Naive B cell (primary cell): ENCODE measurements around the gene SPECC1L. TPM values are rescaled to one million over a fixed set of nuclear protein-coding genes. Genes with fewer than 3 reads are reported as not detected.
"Not testable (repeated sequence)": the region's sequence is repeated elsewhere in the genome, so short reads cannot be mapped to it uniquely, and the experiment has no call there.

Source experiments
- ATAC-seq, 2 donors: fragments of 150-1000 bp; cut with Tn5 transposase; 2 replicates each; pipeline ENCODE4 v1.10.0; 2021; ENCODE audit warnings: low read depth in 2 of 2, mild to moderate bottlenecking in 2 of 2, moderate library complexity in 2 of 2
- DNase-seq: peaks from one replicate; pipeline ENCODE4 v3.0.0; 2022
- H3K27ac Mint-ChIP-seq, 6 donors: one replicate each; pipeline ENCODE4 v1.8.0; 2020 to 2022; ENCODE audit warnings: mild to moderate bottlenecking in 6 of 6, mixed read lengths in 6 of 6, moderate library complexity in 5 of 6, inconsistent platforms in 2 of 6
- H3K27me3 Mint-ChIP-seq, 3 donors: one replicate each; pipeline ENCODE4 v1.8.0; 2021 to 2022; ENCODE audit warnings: mixed read lengths in 3 of 3, mild to moderate bottlenecking in 1 of 3
- H3K36me3 Mint-ChIP-seq, 2 donors: one replicate each; pipeline ENCODE4 v1.8.0; 2020 to 2022; ENCODE audit warnings: mixed read lengths in 2 of 2, inconsistent platforms in 1 of 2, mild to moderate bottlenecking in 1 of 2
- H3K4me1 Mint-ChIP-seq, 3 donors: one replicate each; pipeline ENCODE4 v1.8.0; 2020 to 2022; ENCODE audit warnings: mixed read lengths in 3 of 3, inconsistent platforms in 1 of 3, mild to moderate bottlenecking in 1 of 3, moderate library complexity in 1 of 3
- H3K4me3 Mint-ChIP-seq, 8 donors: one replicate each; pipeline ENCODE4 v1.8.0; 2020 to 2022; ENCODE audit warnings: mild to moderate bottlenecking in 8 of 8, mixed read lengths in 8 of 8, moderate library complexity in 8 of 8, inconsistent platforms in 2 of 8
- H3K9me3 Mint-ChIP-seq, 7 donors: one replicate each; pipeline ENCODE4 v1.8.0; 2020 to 2022; ENCODE audit warnings: mixed read lengths in 7 of 7, mild to moderate bottlenecking in 5 of 7, inconsistent platforms in 2 of 7, moderate library complexity in 1 of 7
- polyA plus RNA-seq, 6 donors: library from polyadenylated mRNA; unstranded; fragments of 300-500 nt; fragmentation: Illumina TruSeq; gene quantifications; one replicate each; pipeline ENCODE4 v1.2.3, GENCODE V29; 2021; ENCODE audit warnings: low read depth in 6 of 6

SPECC1L gene
- polyA plus RNA-seq, 6 donors from 2014 or later = 1.7 to 29.4 (median 9.7) TPM

DNA sequence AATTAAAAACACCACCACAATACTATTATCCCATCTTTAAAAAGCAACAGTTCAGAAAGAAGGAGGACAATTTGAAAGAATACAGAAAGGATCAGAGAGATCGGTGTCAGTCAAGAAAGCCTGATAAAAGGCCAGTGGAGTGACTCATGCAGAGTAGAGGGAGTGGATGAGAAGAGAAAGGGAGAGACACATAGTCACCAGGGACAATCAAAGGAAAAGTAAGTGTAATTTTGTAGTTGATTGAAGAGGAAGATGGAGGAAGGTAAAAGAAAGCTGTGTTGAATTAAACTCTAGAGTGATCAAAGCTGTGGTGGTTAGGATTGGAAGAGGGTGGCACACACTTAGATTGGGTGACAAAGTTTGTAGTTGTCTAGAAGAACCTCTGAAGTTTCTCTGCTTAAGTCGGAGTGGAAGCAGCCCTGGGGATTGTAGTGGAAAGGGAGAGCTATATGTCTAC is 14.1 kb downstream of the SPECC1L start:
- H3K4me3 Mint-ChIP-seq = no peak overlapping the region

GRCh38 chr22:24285245-24285644 is 14.6 kb downstream of the SPECC1L start:
- ATAC-seq (no peak), DNase-seq (no peak)
- H3K27ac Mint-ChIP-seq = peak overlapping the region in 1 of 6 donors; percentile 7
- H3K27me3 Mint-ChIP-seq = no peaks in the 10 kb centered on the region
- H3K4me3 Mint-ChIP-seq = no peak overlapping the region
- H3K36me3 Mint-ChIP-seq = no peaks in the 10 kb centered on the region
- H3K9me3 Mint-ChIP-seq = no peaks in the 10 kb centered on the region
- H3K4me1 Mint-ChIP-seq = peaks cover 34 to 55% (median 48%) of the 10 kb centered on the region in 3 donors

More for the DNA sequence above, 14.1 kb downstream of the SPECC1L start:
- peaks cover 30 to 50% (median 44%) of the 10 kb centered on the region in 3 donors for H3K4me1 Mint-ChIP-seq
- peak overlapping the region in 2 of 6 donors; percentile 7 to 18 for H3K27ac Mint-ChIP-seq
- no peak for DNase-seq
- no peaks in the 10 kb centered on the region for H3K9me3 Mint-ChIP-seq
- ATAC-seq = no peak
- H3K36me3 Mint-ChIP-seq = no peaks in the 10 kb centered on the region
- no peaks in the 10 kb centered on the region for H3K27me3 Mint-ChIP-seq

GRCh38 chr22:24287212-24287611 is 16.6 kb downstream of the SPECC1L start:
- Mint-ChIP-seq H3K4me1 (peaks cover 33 to 60% (median 50%) of the 10 kb centered on the region in 3 donors), H3K27ac (peak overlapping the region in 1 of 6 donors; percentile 37)
- not testable (repeated sequence) for ATAC-seq, H3K36me3 Mint-ChIP-seq, H3K4me3 Mint-ChIP-seq, H3K27me3 Mint-ChIP-seq, H3K9me3 Mint-ChIP-seq, DNase-seq

GRCh38 chr22:24287801-24288200 is 17.2 kb downstream of the SPECC1L start:
- ATAC-seq, H3K4me3 Mint-ChIP-seq, H3K27me3 Mint-ChIP-seq, H3K9me3 Mint-ChIP-seq, DNase-seq, H3K36me3 Mint-ChIP-seq: not testable (repeated sequence)
- peaks cover 35 to 59% (median 47%) of the 10 kb centered on the region in 3 donors for H3K4me1 Mint-ChIP-seq
- H3K27ac Mint-ChIP-seq = peak overlapping the region in 1 of 6 donors; percentile 15

DNA sequence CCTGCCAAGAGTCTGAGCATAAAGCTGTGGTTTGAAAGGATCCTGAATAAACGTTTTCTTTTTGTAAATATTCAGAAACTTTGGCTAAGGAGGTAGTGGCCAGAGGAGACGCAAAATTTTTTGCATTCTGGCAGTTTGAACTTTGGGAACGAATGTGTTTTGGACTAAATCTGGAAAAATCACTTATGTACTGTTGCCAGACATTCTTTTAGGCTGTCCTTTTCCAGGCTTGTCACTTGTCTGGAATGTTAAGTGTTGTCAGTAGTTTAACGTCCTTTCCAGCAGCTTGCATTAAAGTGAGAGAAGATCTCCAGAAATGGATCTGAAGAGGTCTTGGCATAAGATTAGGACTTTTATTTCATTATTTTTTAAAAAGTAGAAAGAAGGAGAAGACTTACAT is 18.5 kb downstream of the SPECC1L start:
- H3K9me3 Mint-ChIP-seq = no peaks in the 10 kb centered on the region
- no peak for ATAC-seq
- peaks cover 33 to 59% (median 43%) of the 10 kb centered on the region in 3 donors for H3K4me1 Mint-ChIP-seq
- no peaks in the 10 kb centered on the region for H3K36me3 Mint-ChIP-seq
- H3K4me3 Mint-ChIP-seq = no peak overlapping the region
- peak overlapping the region in 1 of 6 donors; percentile 32 for H3K27ac Mint-ChIP-seq
- H3K27me3 Mint-ChIP-seq = no peaks in the 10 kb centered on the region
- no peak for DNase-seq

DNA sequence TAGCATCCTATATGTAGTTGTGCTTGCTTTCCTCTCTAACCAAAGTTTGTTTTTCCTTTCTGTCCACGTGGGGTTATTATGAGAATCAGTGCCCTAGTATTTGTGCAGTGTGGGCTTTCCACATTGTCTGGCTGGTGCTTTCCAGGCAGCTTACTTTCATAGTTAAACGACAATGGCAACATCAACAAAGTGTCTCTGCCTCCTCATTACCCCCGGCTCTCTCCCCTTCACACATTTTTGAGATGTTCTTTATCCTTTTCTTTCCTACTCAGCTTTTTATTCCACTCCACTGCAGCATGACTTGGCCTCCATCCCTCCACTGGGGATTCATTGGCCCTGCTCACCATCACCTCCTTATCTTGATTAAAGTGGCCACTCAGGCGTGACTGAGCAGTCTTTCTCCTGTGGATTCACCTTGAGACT is 19.1 kb downstream of the SPECC1L start:
- Mint-ChIP-seq H3K4me1 (peaks cover 30 to 54% (median 40%) of the 10 kb centered on the region in 3 donors), H3K27ac (peak overlapping the region in 3 of 6 donors; percentile 23 to 33 (median 31)), H3K36me3 (no peaks in the 10 kb centered on the region), H3K4me3 (peak overlapping the region in 1 of 8 donors; percentile 3), H3K27me3 (no peaks in the 10 kb centered on the region), H3K9me3 (no peaks in the 10 kb centered on the region)
- ATAC-seq (no peak), DNase-seq (no peak)

- Mint-ChIP-seq H3K36me3 (no peaks in the 10 kb centered on the region), H3K27ac (peak overlapping the region in 1 of 6 donors; percentile 23), H3K4me1 (peaks cover 26 to 50% (median 39%) of the 10 kb centered on the region in 3 donors), H3K27me3 (no peaks in the 10 kb centered on the region), H3K9me3 (no peaks in the 10 kb centered on the region), H3K4me3 (no peak overlapping the region)
- DNase-seq = no peak
- ATAC-seq = no peak
Measured at GRCh38 chr22:24290459-24290858, 19.8 kb downstream of the SPECC1L start.

DNA sequence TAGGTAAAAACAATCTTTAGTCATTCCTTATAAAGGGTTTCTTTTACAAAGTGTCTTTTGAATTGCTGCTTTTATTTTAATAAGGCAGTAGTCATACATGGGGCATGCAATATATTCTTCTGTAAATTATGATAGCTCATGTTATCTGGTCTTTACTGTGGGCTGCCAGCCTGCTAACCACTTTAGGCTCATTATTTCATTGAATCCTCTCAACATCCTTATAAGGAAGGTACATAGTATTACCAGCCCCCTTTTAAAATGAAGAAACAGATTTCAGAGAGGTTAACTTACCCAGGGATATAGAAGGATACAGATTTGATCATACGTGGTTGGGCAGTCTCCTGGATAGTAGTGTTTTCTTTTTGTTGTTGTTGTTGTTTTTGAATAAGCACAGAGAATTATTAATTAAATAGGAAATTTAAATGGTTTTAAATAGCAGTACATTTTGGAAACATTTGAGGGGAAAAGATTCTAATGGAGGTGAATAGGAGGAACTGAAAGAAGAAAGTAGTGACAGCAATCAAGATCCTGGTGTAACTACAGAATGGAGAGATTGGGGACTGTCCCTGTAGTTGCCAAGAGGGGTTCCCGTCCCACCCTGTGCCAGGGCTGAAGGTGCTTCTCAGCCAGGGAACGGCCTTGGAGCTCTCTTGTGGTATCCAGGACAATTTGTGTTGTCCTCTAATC is 21.0 kb downstream of the SPECC1L start:
- Mint-ChIP-seq H3K4me3 (peak overlapping the region in 1 of 8 donors; percentile 0), H3K9me3 (no peaks in the 10 kb centered on the region), H3K27me3 (no peaks in the 10 kb centered on the region), H3K4me1 (peaks cover 30 to 57% (median 44%) of the 10 kb centered on the region in 3 donors), H3K27ac (peak overlapping the region in 5 of 6 donors; percentile 42 to 84 (median 47)), H3K36me3 (no peaks in the 10 kb centered on the region)
- no peak for DNase-seq
- ATAC-seq = peak in 1 of 2 donors; percentile 28

DNA sequence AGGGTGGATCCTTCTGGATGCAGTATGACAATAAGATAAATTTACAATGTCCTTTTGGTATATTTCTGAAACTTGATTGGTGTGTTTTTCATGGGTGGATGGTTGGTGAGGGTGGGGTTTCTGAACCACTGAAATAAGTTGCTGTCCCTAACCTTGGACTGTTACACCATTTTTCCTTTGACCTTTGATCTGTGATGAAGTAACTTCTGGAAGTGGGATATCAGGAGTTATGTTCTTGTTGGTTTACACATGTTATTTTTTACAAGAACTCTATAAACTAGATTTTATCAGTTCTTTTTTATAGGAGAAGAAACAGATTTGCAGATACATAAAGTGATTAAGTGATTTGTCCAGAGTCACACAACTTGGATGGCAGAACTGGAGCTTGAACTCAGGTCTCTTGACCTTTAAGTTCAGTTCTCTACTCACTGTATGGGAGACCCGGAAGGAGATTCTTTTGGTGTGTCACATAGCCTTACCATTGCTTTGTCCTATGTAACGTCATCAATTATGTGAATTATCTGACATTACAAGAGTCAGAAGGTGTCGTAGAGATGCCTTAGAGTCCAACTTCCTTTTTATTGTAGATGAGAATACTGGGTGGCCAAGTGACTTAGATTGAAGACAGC is 21.7 kb downstream of the SPECC1L start:
- H3K27ac Mint-ChIP-seq = peak overlapping the region in 2 of 6 donors; percentile 41 to 84
- not testable (repeated sequence) for H3K4me3 Mint-ChIP-seq
- H3K4me1 Mint-ChIP-seq = peaks cover 26 to 51% (median 41%) of the 10 kb centered on the region in 3 donors

GRCh38 chr22:24294913-24295312 is 24.3 kb downstream of the SPECC1L start:
- H3K27ac Mint-ChIP-seq, H3K36me3 Mint-ChIP-seq, ATAC-seq, H3K9me3 Mint-ChIP-seq, H3K27me3 Mint-ChIP-seq, H3K4me3 Mint-ChIP-seq, DNase-seq: not testable (repeated sequence)
- peaks cover 19 to 45% (median 42%) of the 10 kb centered on the region in 3 donors for H3K4me1 Mint-ChIP-seq

More for the DNA sequence above, 21.7 kb downstream of the SPECC1L start:
- DNase-seq, H3K36me3 Mint-ChIP-seq, H3K9me3 Mint-ChIP-seq, ATAC-seq, H3K27me3 Mint-ChIP-seq: not testable (repeated sequence)

DNA sequence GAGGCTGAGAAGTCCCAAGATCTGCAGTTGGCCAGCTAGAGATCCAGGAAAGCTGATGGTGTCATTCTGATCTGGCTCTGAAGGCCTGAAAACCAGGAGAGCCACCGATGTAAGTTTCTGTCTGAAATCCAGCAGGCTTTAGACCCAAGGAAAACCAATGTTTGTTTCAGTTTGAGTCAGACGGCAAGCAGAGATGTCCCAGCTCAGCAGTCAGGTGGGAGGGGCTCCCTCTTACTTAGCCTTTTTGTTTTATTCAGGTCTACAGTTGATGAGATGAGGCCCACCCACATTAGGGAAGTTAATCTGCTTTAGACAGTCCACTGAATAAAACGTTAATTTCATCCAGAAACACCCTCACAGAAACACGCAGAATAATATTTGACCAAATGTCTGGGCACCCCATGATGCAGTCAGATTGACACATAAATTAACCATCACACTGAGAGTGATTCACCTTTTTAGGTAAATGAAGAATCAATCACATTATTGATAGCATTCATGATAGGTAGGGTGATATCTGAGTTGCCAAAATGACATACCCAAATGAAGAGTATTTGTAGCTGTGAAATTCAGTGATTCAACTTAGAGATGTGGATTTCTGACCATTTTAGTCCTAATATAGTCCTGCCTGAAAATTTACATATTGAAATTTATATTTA is 28.0 kb downstream of the SPECC1L start:
- H3K27ac Mint-ChIP-seq, H3K9me3 Mint-ChIP-seq, H3K27me3 Mint-ChIP-seq, DNase-seq, H3K36me3 Mint-ChIP-seq, ATAC-seq, H3K4me3 Mint-ChIP-seq: not testable (repeated sequence)
- peaks cover 27 to 50% (median 45%) of the 10 kb centered on the region in 3 donors for H3K4me1 Mint-ChIP-seq

- not testable (repeated sequence) for H3K9me3 Mint-ChIP-seq, DNase-seq, H3K27me3 Mint-ChIP-seq, H3K36me3 Mint-ChIP-seq, ATAC-seq
- peaks cover 33 to 60% (median 54%) of the 10 kb centered on the region in 3 donors for H3K4me1 Mint-ChIP-seq
- H3K4me3 Mint-ChIP-seq = peak overlapping the region in 1 of 8 donors; percentile 50
- H3K27ac Mint-ChIP-seq = peak overlapping the region in 2 of 6 donors; percentile 59 to 78
Measured at GRCh38 chr22:24300522-24300921, 29.9 kb downstream of the SPECC1L start.

DNA sequence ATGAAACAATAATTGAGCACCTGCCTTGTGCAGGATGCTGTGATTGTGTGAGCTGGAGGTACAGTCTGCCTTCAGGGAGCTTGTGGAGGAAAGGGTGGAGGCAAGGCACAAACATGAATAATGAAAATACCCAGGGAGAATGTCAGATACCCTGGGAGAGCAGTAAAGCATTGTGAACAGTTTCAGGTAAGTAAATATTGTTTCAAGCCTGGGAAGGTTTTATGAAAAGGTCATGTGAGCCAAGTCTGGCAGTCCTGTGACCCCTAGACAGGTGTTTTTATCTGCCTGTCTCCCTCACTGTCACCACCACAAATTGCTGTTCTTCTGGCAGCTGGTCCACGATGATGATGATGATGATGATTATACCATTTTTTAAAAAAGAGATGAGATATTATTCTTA is 32.0 kb downstream of the SPECC1L start:
- peak overlapping the region in 4 of 8 donors; percentile 10 to 52 (median 32) for H3K4me3 Mint-ChIP-seq
- H3K9me3 Mint-ChIP-seq = no peaks in the 10 kb centered on the region
- DNase-seq = no peak
- peak overlapping the region in 5 of 6 donors; percentile 10 to 88 (median 20) for H3K27ac Mint-ChIP-seq
- ATAC-seq = no peak
- peaks cover 14 to 17% of the 10 kb centered on the region in 2 donors for H3K36me3 Mint-ChIP-seq
- H3K27me3 Mint-ChIP-seq = no peaks in the 10 kb centered on the region
- H3K4me1 Mint-ChIP-seq = peaks cover 34 to 53% (median 49%) of the 10 kb centered on the region in 3 donors
